Psoas muscle (tissue), 8 donors: ENCODE results near the gene SLC44A1. TPM values are rescaled to one million over a fixed set of nuclear protein-coding genes. Genes with fewer than 3 reads are reported as not detected.

Experiments used
- ATAC-seq, 4 donors: fragments of 200-7000 bp; cut with Tn5 transposase; one replicate each; pipeline ENCODE4 v1.9.1; 2020; ENCODE audit warnings: moderate library complexity in 3 of 4, mild to moderate bottlenecking in 2 of 4
- DNase-seq, 2 donors: peaks; one replicate each; pipeline ENCODE4 v3.0.0-alpha.2; 2020
- H3K27ac ChIP-seq: fragments of 200-600 bp; one replicate; pipeline ENCODE4 v1.8.0; 2022
- H3K27me3 ChIP-seq, 3 donors: fragments of 200-600 bp in 1 of 3; one replicate each; pipeline versions ENCODE4 v1.6.1 to v1.8.0; 2013 to 2022; ENCODE audit warnings: low read length in 2 of 3, mild to moderate bottlenecking in 2 of 3, moderate library complexity in 1 of 3; ENCODE audit not compliant: insufficient read depth in 3 of 3
- H3K36me3 ChIP-seq, 2 donors: fragments of 200-600 bp in 1 of 2; one replicate each; pipeline versions ENCODE4 v1.6.1 to v1.8.0; 2013 to 2022; ENCODE audit warnings: low read depth in 1 of 2, mild to moderate bottlenecking in 1 of 2, moderate library complexity in 1 of 2; ENCODE audit not compliant: insufficient read depth in 1 of 2
- H3K4me1 ChIP-seq: fragments of 200-600 bp; one replicate; pipeline ENCODE4 v1.8.0; 2022
- H3K4me3 ChIP-seq: fragments of 200-600 bp; one replicate; pipeline ENCODE4 v1.8.0; 2022; ENCODE audit warnings: mild to moderate bottlenecking
- H3K9me3 ChIP-seq: fragments of 200-600 bp; one replicate; pipeline ENCODE4 v1.8.0; 2022
- CTCF ChIP-seq: fragments of 200-600 bp; IDR thresholded peaks from one replicate; pipeline ENCODE4 v1.8.0; 2022; ENCODE audit warnings: antibody characterized with exemption
- WGBS, 3 donors: extraction: QIAGEN DNeasy Blood & Tissue Kit; methylation state at CpG; one replicate each; pipeline versions ENCODE4 v1.1.6 to v1.1.7; 2013; 5-methylcytosine and 5-hydroxymethylcytosine counted together
- intact Hi-C, 2 donors: fragments of 100-400 bp; cut with DNase I; formaldehyde crosslinking; loops; one replicate each; pipeline versions ENCODE4 v1.11.0 to v1.14.2; 2022
- polyA plus RNA-seq, 3 donors: library from polyadenylated mRNA; stranded (reverse); fragments of 200-250 nt; gene quantifications; one replicate each; pipeline ENCODE4 v1.2.3, GENCODE V29; 2013
- total RNA-seq, 4 donors: library from RNA; stranded (reverse); fragmentation: NEBNext Ultra II Directional in 2 of 4; extraction: Animal tissue kit (Norgen Biotek cat#: 25700) in 2 of 4; gene quantifications; one replicate each; pipeline versions ENCODE4 v1.2.1 to v1.2.4, GENCODE V29; 2021 to 2023
- donor health status: healthy with polysubstance abuse.
- donor health status: DM: no; HTN: no; CAD: no; lungs with moderate emphysema.
- donor health status: Bipolar disorder and iron deficiency.
- donor health status: healthy.
- donor health status: DM: yes; HTN: yes; CAD: no.
- donor health status: DM: no; HTN: no; CAD: no.
- donor health status: DM: no; HTN: no; CAD: no.
- donor health status: DM: yes; HTN: yes; CAD: no.

SLC44A1 gene
- total and polyA plus RNA-seq, 7 donors, result 3.3 to 18.9 (median 7.0) TPM

- Histone ChIP-seq H3K4me1 (no peaks in the 10 kb centered on the region), H3K27me3 (no peaks in the 10 kb centered on the region), H3K27ac (no peak overlapping the region), H3K36me3 (no peaks in the 10 kb centered on the region), H3K4me3 (no peak overlapping the region), H3K9me3 (no peaks in the 10 kb centered on the region)
- ATAC-seq, result no peak
- WGBS, 3 donors, result 96 to 99% (median 98%) methylated on average over 3 of the region's 3 CpGs
- no peak for TF ChIP-seq CTCF
- intact Hi-C loops, result no loop called here
- DNase-seq, result no peak
These were observed 7.2 kb upstream of the SLC44A1 start for GRCh38 chr9:105237246-105237645.

- ATAC-seq (no peak), DNase-seq (no peak)
- Histone ChIP-seq H3K36me3 (no peaks in the 10 kb centered on the region), H3K9me3 (no peaks in the 10 kb centered on the region), H3K27me3 (no peaks in the 10 kb centered on the region), H3K27ac (no peak overlapping the region), H3K4me1 (no peaks in the 10 kb centered on the region), H3K4me3 (no peak overlapping the region)
- TF ChIP-seq CTCF, result no peak
- WGBS, 3 donors, result 80 to 85% (median 84%) methylated on average over 3 of the region's 3 CpGs
- intact Hi-C loops, result no loop called here
These were observed 6.1 kb upstream of the SLC44A1 start for GRCh38 chr9:105238302-105238701.

- Histone ChIP-seq H3K4me3 (no peak overlapping the region), H3K9me3 (no peaks in the 10 kb centered on the region), H3K27ac (no peak overlapping the region), H3K4me1 (peaks cover 8% of the 10 kb centered on the region), H3K27me3 (no peaks in the 10 kb centered on the region), H3K36me3 (no peaks in the 10 kb centered on the region)
- 47 to 53% (median 51%) methylated on average over 4 of the region's 4 CpGs for WGBS, 3 donors
- intact Hi-C loops, result loop anchor here in 1 of 2 donors (5.0 kb wide), 1 partner anchor 314 kb away; the partner anchor contains the start of gene ABCA1
- TF ChIP-seq CTCF, result no peak
- DNase-seq, result no peak
- ATAC-seq, result no peak
These were observed 3.0 kb upstream of the SLC44A1 start for GRCh38 chr9:105241356-105242043.

GRCh38 chr9:105242062-105242461 is 2.4 kb upstream of the SLC44A1 start:
- peaks cover 9% of the 10 kb centered on the region for H3K4me1 ChIP-seq

More at GRCh38 chr9:105242062-105242461, 2.4 kb upstream of the SLC44A1 start:
- no peaks in the 10 kb centered on the region for H3K9me3 ChIP-seq
- H3K4me3 ChIP-seq, result no peak overlapping the region
- ATAC-seq (no peak), DNase-seq (no peak)
- no peak overlapping the region for H3K27ac ChIP-seq
- 40 to 75% (median 48%) methylated on average over 2 of the region's 2 CpGs for WGBS, 3 donors
- no peaks in the 10 kb centered on the region for H3K27me3 ChIP-seq
- intact Hi-C loops, result loop anchor here in 1 of 2 donors (5.0 kb wide), 1 partner anchor 315 kb away; the partner anchor contains the start of gene ABCA1
- TF ChIP-seq CTCF, result no peak
- H3K36me3 ChIP-seq, result no peaks in the 10 kb centered on the region
